Mesodermal cell (in vitro differentiated cells): ENCODE results near the gene PCSK9.

Experiments used
- H3K27ac ChIP-seq: 2 replicates; pipeline ENCODE4 v1.7.0; 2013; ENCODE audit warnings: mild to moderate bottlenecking, low read depth, low read length, moderate library complexity; ENCODE audit not compliant: severe bottlenecking
- H3K36me3 ChIP-seq: 2 replicates; pipeline ENCODE4 v1.7.1; 2013; ENCODE audit warnings: mild to moderate bottlenecking, low read length, moderate library complexity; ENCODE audit not compliant: control insufficient read depth, insufficient read depth
- H3K4me1 ChIP-seq: one replicate; pipeline ENCODE4 v1.7.1; 2013; ENCODE audit warnings: mild to moderate bottlenecking, low read length; ENCODE audit not compliant: insufficient read depth, control insufficient read depth, poor library complexity, severe bottlenecking
- H3K4me3 ChIP-seq: 2 replicates; pipeline ENCODE4 v1.7.0; 2013; ENCODE audit warnings: low read length, control low read depth, mild to moderate bottlenecking; ENCODE audit not compliant: insufficient read depth, poor library complexity, severe bottlenecking; ENCODE audit errors: extremely low read depth
- H3K9me3 ChIP-seq: 2 replicates; pipeline ENCODE4 v1.7.1; 2013; ENCODE audit warnings: mild to moderate bottlenecking, low read length, moderate library complexity; ENCODE audit not compliant: control insufficient read depth
- WGBS, 2 experiments: methylation state at CpG; one replicate each; pipeline ENCODE4 v1.1.5; 2013; ENCODE audit warnings: missing lambda C conversion rate in 2 of 2; ENCODE audit not compliant: insufficient coverage in 2 of 2; 5-methylcytosine and 5-hydroxymethylcytosine counted together

The PCSK9 gene

GRCh38 chr1:55052221-55053142 lies 13.1 kb downstream of the PCSK9 start:
- no peaks in the 10 kb centered on the region for H3K4me1 ChIP-seq
- H3K4me3 ChIP-seq: no peak overlapping the region
- WGBS, 2 experiments: 92 to 93% methylated on average over 21 to 23 of the region's 29 CpGs
- H3K9me3 ChIP-seq: no peaks in the 10 kb centered on the region
- H3K36me3 ChIP-seq: no peaks in the 10 kb centered on the region
- H3K27ac ChIP-seq: no peak overlapping the region

DNA sequence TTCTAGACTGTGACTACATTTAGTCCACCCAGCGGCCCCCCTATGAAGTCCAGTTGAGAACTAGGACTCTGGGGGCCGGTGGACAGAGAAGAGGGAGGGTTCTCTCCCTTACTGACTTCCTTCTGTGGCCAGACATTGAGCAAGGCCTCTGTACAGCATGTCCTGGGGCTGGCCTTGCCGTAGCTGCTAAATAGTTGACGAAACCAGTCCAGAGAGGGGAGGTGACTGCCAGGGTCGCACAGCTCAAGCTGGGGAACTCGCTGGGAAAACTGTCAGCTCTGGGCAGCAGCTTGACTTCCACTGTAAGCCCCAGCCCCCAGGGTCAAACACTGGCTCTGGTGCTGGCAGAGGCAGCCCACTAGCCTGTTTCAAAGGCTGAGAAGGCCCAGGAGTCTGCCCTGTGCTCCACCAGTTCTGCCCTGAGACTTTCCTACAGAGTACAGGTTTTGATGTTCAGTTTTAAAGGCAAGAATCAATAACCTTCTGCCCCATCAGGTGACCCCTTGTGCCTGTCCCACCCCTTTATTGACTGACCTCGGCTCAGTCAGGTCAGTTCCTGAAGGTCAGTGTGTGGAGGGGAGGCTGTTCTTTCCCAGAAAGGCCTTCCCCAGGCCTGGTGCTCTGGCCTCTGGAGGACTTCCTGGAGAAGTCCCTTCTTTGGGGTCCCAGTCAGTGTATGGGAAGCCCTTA lies 14.1 kb downstream of the PCSK9 start:
- WGBS, 2 experiments: 78 to 91% methylated on average over 4 to 5 of the region's 7 CpGs
- Histone ChIP-seq H3K4me3 (no peak overlapping the region), H3K4me1 (no peaks in the 10 kb centered on the region), H3K36me3 (no peaks in the 10 kb centered on the region), H3K9me3 (no peaks in the 10 kb centered on the region), H3K27ac (no peak overlapping the region)

GRCh38 chr1:55054396-55054795 lies 15.0 kb downstream of the PCSK9 start:
- no peak overlapping the region for H3K4me3 ChIP-seq
- WGBS, 2 experiments: 91 to 96% methylated on average over 4 to 5 of the region's 5 CpGs
- no peak overlapping the region for H3K27ac ChIP-seq
- no peaks in the 10 kb centered on the region for H3K36me3 ChIP-seq
- no peaks in the 10 kb centered on the region for H3K4me1 ChIP-seq
- H3K9me3 ChIP-seq: no peaks in the 10 kb centered on the region

- Histone ChIP-seq H3K9me3 (no peaks in the 10 kb centered on the region), H3K36me3 (no peaks in the 10 kb centered on the region), H3K4me3 (no peak overlapping the region), H3K4me1 (no peaks in the 10 kb centered on the region), H3K27ac (no peak overlapping the region)
- 85 to 87% methylated on average over 8 to 11 of the region's 12 CpGs for WGBS, 2 experiments
Measured at GRCh38 chr1:55055084-55055882, 15.9 kb downstream of the PCSK9 start.

- no peak overlapping the region for H3K27ac ChIP-seq
- 97% methylated on average over 26 to 32 of the region's 42 CpGs for WGBS, 2 experiments
Measured at GRCh38 chr1:55055951-55056631, 16.7 kb downstream of the PCSK9 start.

DNA sequence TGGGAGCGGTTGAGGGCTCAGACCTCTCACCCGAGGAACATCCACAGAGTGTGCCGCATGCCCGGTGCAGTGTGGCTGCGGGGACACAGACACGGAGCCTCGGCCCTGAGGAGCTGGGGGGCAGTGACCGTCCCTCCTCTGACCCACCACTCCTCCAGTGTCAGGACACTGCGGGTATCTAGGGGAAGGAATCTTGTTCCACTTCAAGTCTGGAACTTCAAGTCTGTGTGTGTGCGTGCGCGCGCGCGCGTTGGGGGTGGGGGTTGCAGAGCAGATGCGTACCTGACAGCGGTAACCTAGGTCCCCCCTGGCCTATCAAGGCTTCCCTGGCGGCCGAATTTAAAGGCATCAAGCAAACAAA lies 17.3 kb downstream of the PCSK9 start:
- Histone ChIP-seq H3K9me3 (no peaks in the 10 kb centered on the region), H3K4me3 (no peak overlapping the region), H3K4me1 (no peaks in the 10 kb centered on the region), H3K27ac (no peak overlapping the region), H3K36me3 (no peaks in the 10 kb centered on the region)
- WGBS, 2 experiments: 95 to 96% methylated on average over 18 to 20 of the region's 20 CpGs

More at GRCh38 chr1:55055951-55056631, 16.7 kb downstream of the PCSK9 start:
- Histone ChIP-seq H3K4me1 (no peaks in the 10 kb centered on the region), H3K36me3 (no peaks in the 10 kb centered on the region), H3K9me3 (no peaks in the 10 kb centered on the region), H3K4me3 (no peak overlapping the region)

DNA sequence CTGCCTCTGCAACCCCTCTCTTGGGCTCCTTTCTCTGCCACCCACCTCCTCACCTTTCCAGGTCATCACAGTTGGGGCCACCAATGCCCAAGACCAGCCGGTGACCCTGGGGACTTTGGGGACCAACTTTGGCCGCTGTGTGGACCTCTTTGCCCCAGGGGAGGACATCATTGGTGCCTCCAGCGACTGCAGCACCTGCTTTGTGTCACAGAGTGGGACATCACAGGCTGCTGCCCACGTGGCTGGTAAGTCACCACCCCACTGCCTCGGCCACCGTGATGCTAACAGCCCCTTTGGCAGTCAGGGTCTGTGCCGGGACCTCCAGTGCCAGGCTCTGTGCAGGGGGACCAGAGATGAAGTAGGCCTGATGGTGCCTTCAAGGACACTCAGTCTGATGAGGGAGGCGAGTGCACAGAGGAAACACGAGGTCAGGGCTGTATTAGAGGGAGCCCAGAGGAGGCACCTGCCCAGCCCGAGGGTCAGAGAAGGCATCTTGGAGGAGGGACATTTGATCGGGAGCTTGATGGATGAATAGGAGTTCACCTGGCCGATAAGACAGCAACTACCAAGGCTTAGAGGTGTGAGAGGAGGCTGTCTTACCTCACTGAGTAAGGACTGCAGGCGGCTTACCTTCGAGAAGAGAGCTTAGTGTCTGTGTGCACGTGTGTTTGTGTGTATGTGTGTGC lies 18.1 kb downstream of the PCSK9 start:
- Histone ChIP-seq H3K9me3 (no peaks in the 10 kb centered on the region), H3K36me3 (no peaks in the 10 kb centered on the region), H3K4me1 (no peaks in the 10 kb centered on the region), H3K27ac (no peak overlapping the region), H3K4me3 (no peak overlapping the region)
- 88 to 95% methylated on average over 11 to 12 of the region's 15 CpGs for WGBS, 2 experiments

- no peak overlapping the region for H3K4me3 ChIP-seq
- no peaks in the 10 kb centered on the region for H3K36me3 ChIP-seq
- no peak overlapping the region for H3K27ac ChIP-seq
- 84 to 90% methylated on average over 5 to 6 of the region's 6 CpGs for WGBS, 2 experiments
- H3K4me1 ChIP-seq: no peaks in the 10 kb centered on the region
- no peaks in the 10 kb centered on the region for H3K9me3 ChIP-seq
Measured at GRCh38 chr1:55057956-55058298, 18.6 kb downstream of the PCSK9 start.

GRCh38 chr1:55059302-55060132 lies 20.2 kb downstream of the PCSK9 start:
- no peaks in the 10 kb centered on the region for H3K9me3 ChIP-seq
- H3K4me1 ChIP-seq: peaks cover 2% of the 10 kb centered on the region
- WGBS, 2 experiments: 92 to 94% methylated on average over 11 to 12 of the region's 14 CpGs
- no peaks in the 10 kb centered on the region for H3K36me3 ChIP-seq
- no peak overlapping the region for H3K27ac ChIP-seq
- no peak overlapping the region for H3K4me3 ChIP-seq
